ENCODE data around the gene ST14. TPM values are rescaled to one million over a fixed set of nuclear protein-coding genes. Genes with fewer than 3 reads are reported as not detected.

Gene ST14
- total and polyA plus RNA-seq, 9 donors, result 0.30 to 8.5 (median 0.73) TPM

GRCh38 chr11:130198292-130198691 lies 38.7 kb downstream of the ST14 start:
- H3K36me3 ChIP-seq (ENCODE audit: control insufficient read depth, insufficient read depth, low read length), result no peaks in the 10 kb centered on the region
- H3K27me3 ChIP-seq (ENCODE audit: control insufficient read depth, insufficient read depth, low read length), result no peaks in the 10 kb centered on the region
- H3K4me1 ChIP-seq (ENCODE audit: control insufficient read depth, insufficient read depth, low read length), result no peaks in the 10 kb centered on the region
- DNase-seq, result no peak
- H3K4me3 ChIP-seq (ENCODE audit: low read length), result no peak overlapping the region
- H3K9me3 ChIP-seq (replicated peaks; ENCODE audit: control insufficient read depth, low read depth, low read length), result peaks cover 3% of the 10 kb centered on the region
- WGBS (ENCODE audit: insufficient coverage), result 71% methylated on average over 18 of the region's 22 CpGs
- no peak overlapping the region for H3K27ac ChIP-seq (ENCODE audit: low read length)

- DNase-seq, result no peak
- 88% methylated on average over 13 of the region's 15 CpGs for WGBS (ENCODE audit: insufficient coverage)
- no peaks in the 10 kb centered on the region for H3K36me3 ChIP-seq (ENCODE audit: control insufficient read depth, insufficient read depth, low read length)
Observed at GRCh38 chr11:130198964-130199363, 39.4 kb downstream of the ST14 start.

DNA sequence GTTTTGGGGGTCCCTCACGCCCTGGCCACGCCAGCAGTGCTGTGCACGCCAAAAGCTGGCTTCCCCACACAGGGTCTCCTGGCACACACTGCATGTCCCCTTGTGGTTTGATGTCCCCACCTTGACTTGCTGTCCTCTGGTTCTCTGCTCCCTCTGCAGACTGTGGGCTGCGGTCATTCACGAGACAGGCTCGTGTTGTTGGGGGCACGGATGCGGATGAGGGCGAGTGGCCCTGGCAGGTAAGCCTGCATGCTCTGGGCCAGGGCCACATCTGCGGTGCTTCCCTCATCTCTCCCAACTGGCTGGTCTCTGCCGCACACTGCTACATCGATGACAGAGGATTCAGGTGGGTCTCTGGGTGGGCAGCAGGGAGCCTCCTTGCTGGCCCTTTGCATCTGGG lies 40.2 kb downstream of the ST14 start:
- Histone ChIP-seq H3K4me3 (ENCODE audit: low read length) (no peak overlapping the region), H3K9me3 (replicated peaks; ENCODE audit: control insufficient read depth, low read depth, low read length) (peaks cover 3% of the 10 kb centered on the region), H3K27me3 (ENCODE audit: control insufficient read depth, insufficient read depth, low read length) (no peaks in the 10 kb centered on the region), H3K36me3 (ENCODE audit: control insufficient read depth, insufficient read depth, low read length) (no peaks in the 10 kb centered on the region), H3K4me1 (ENCODE audit: control insufficient read depth, insufficient read depth, low read length) (no peaks in the 10 kb centered on the region), H3K27ac (ENCODE audit: low read length) (no peak overlapping the region)
- WGBS (ENCODE audit: insufficient coverage), result 80% methylated on average over 10 of the region's 12 CpGs
- no peak for DNase-seq

More at GRCh38 chr11:130198964-130199363, 39.4 kb downstream of the ST14 start:
- Histone ChIP-seq H3K4me1 (ENCODE audit: control insufficient read depth, insufficient read depth, low read length) (no peaks in the 10 kb centered on the region), H3K4me3 (ENCODE audit: low read length) (no peak overlapping the region), H3K9me3 (replicated peaks; ENCODE audit: control insufficient read depth, low read depth, low read length) (peaks cover 3% of the 10 kb centered on the region), H3K27ac (ENCODE audit: low read length) (no peak overlapping the region), H3K27me3 (ENCODE audit: control insufficient read depth, insufficient read depth, low read length) (no peaks in the 10 kb centered on the region)

- H3K4me1 ChIP-seq (ENCODE audit: control insufficient read depth, insufficient read depth, low read length), result no peaks in the 10 kb centered on the region
- H3K27me3 ChIP-seq (ENCODE audit: control insufficient read depth, insufficient read depth, low read length), result no peaks in the 10 kb centered on the region
- WGBS (ENCODE audit: insufficient coverage), result 95% methylated on average over 7 of the region's 7 CpGs
- H3K4me3 ChIP-seq (ENCODE audit: low read length), result no peak overlapping the region
- H3K36me3 ChIP-seq (ENCODE audit: control insufficient read depth, insufficient read depth, low read length), result no peaks in the 10 kb centered on the region
- H3K9me3 ChIP-seq (replicated peaks; ENCODE audit: control insufficient read depth, low read depth, low read length), result peaks cover 3% of the 10 kb centered on the region
- no peak overlapping the region for H3K27ac ChIP-seq (ENCODE audit: low read length)
- DNase-seq, result no peak
Observed at GRCh38 chr11:130201026-130201425, 41.4 kb downstream of the ST14 start.

- H3K4me3 ChIP-seq (ENCODE audit: low read length), result no peak overlapping the region
- no peaks in the 10 kb centered on the region for H3K27me3 ChIP-seq (ENCODE audit: control insufficient read depth, insufficient read depth, low read length)
- H3K9me3 ChIP-seq (replicated peaks; ENCODE audit: control insufficient read depth, low read depth, low read length), result peaks cover 3% of the 10 kb centered on the region
- H3K27ac ChIP-seq (ENCODE audit: low read length), result no peak overlapping the region
- WGBS (ENCODE audit: insufficient coverage), result 78% methylated on average over 10 of the region's 12 CpGs
- no peak for DNase-seq
- no peaks in the 10 kb centered on the region for H3K36me3 ChIP-seq (ENCODE audit: control insufficient read depth, insufficient read depth, low read length)
- no peaks in the 10 kb centered on the region for H3K4me1 ChIP-seq (ENCODE audit: control insufficient read depth, insufficient read depth, low read length)
Observed at GRCh38 chr11:130202009-130202817, 42.6 kb downstream of the ST14 start.

- Histone ChIP-seq H3K9me3 (replicated peaks; ENCODE audit: control insufficient read depth, low read depth, low read length) (peaks cover 3% of the 10 kb centered on the region), H3K27me3 (ENCODE audit: control insufficient read depth, insufficient read depth, low read length) (no peaks in the 10 kb centered on the region), H3K27ac (ENCODE audit: low read length) (no peak overlapping the region), H3K4me3 (ENCODE audit: low read length) (no peak overlapping the region), H3K4me1 (ENCODE audit: control insufficient read depth, insufficient read depth, low read length) (no peaks in the 10 kb centered on the region), H3K36me3 (ENCODE audit: control insufficient read depth, insufficient read depth, low read length) (no peaks in the 10 kb centered on the region)
- DNase-seq, result no peak
- whole genome bisulfite sequencing (ENCODE audit: insufficient coverage), result 78% methylated on average over 20 of the region's 25 CpGs
Observed at GRCh38 chr11:130202818-130203689, 43.5 kb downstream of the ST14 start.

- H3K36me3 ChIP-seq (ENCODE audit: control insufficient read depth, insufficient read depth, low read length), result no peaks in the 10 kb centered on the region
- H3K4me1 ChIP-seq (ENCODE audit: control insufficient read depth, insufficient read depth, low read length), result no peaks in the 10 kb centered on the region
- no peak for DNase-seq
- 94% methylated on average over 24 of the region's 27 CpGs for WGBS (ENCODE audit: insufficient coverage)
- H3K4me3 ChIP-seq (ENCODE audit: low read length), result no peak overlapping the region
- H3K27ac ChIP-seq (ENCODE audit: low read length), result no peak overlapping the region
- peaks cover 3% of the 10 kb centered on the region for H3K9me3 ChIP-seq (replicated peaks; ENCODE audit: control insufficient read depth, low read depth, low read length)
- no peaks in the 10 kb centered on the region for H3K27me3 ChIP-seq (ENCODE audit: control insufficient read depth, insufficient read depth, low read length)
Observed at GRCh38 chr11:130203766-130204702, 44.5 kb downstream of the ST14 start.

DNA sequence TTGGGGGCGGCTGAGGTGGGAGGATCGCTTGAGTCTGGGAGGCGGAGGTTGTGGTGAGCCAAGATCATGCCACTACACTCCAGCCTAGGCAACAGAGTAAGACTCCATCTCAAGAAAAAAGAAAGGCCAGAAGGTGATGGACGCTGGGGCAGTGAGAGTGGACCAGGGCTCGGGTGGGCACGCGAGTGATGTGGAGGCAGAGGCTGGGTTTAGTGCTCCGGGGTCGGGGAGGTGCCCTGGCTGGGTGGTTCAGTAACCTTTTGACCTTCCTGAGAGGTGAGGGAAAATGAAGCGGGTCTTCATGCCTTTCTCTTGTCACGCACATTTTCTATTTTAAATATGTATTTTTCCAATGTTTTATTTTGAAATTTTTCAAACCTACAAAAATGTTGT lies 45.1 kb downstream of the ST14 start:
- no peak for DNase-seq

DNA sequence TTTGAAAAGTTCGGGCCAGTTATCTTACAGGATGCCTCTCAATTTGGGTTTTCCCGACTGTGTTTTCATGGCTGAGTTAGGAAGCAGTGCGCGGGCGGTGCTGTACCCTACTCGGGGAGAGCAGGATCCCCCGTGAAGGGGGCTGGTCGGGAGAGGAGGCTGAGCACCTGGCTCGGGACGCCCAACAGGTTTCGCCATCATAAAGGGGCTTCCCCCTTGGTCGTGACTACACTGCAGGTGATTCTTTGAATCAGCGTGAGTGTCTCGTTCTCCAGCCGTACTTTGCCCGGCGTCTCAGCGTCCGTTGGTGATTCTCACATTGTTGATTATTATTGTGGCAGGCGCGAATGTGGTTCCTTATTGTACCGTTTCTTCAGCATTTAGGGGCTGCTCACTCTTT lies 46.6 kb downstream of the ST14 start:
- DNase-seq, result no peak
- H3K36me3 ChIP-seq (ENCODE audit: control insufficient read depth, insufficient read depth, low read length), result no peaks in the 10 kb centered on the region
- 86% methylated on average over 18 of the region's 22 CpGs for WGBS (ENCODE audit: insufficient coverage)

More for the DNA sequence above, 45.1 kb downstream of the ST14 start:
- 93% methylated on average over 4 of the region's 11 CpGs for WGBS (ENCODE audit: insufficient coverage)
- Histone ChIP-seq H3K27ac (ENCODE audit: low read length) (no peak overlapping the region), H3K4me1 (ENCODE audit: control insufficient read depth, insufficient read depth, low read length) (no peaks in the 10 kb centered on the region), H3K36me3 (ENCODE audit: control insufficient read depth, insufficient read depth, low read length) (no peaks in the 10 kb centered on the region), H3K9me3 (replicated peaks; ENCODE audit: control insufficient read depth, low read depth, low read length) (peaks cover 3% of the 10 kb centered on the region), H3K27me3 (ENCODE audit: control insufficient read depth, insufficient read depth, low read length) (no peaks in the 10 kb centered on the region), H3K4me3 (ENCODE audit: low read length) (no peak overlapping the region)

More for the DNA sequence above, 46.6 kb downstream of the ST14 start:
- Histone ChIP-seq H3K27ac (ENCODE audit: low read length) (no peak overlapping the region), H3K27me3 (ENCODE audit: control insufficient read depth, insufficient read depth, low read length) (peaks cover 3% of the 10 kb centered on the region), H3K4me3 (ENCODE audit: low read length) (no peak overlapping the region), H3K9me3 (replicated peaks; ENCODE audit: control insufficient read depth, low read depth, low read length) (peaks cover 3% of the 10 kb centered on the region), H3K4me1 (ENCODE audit: control insufficient read depth, insufficient read depth, low read length) (no peaks in the 10 kb centered on the region)

Measured in muscle of leg (tissue), 11 donors.